ENCODE data around the gene ZWILCH.

- TF ChIP-seq CTCF (IDR thresholded peaks at IDR 0.05) (no peak), POLR2A (IDR thresholded peaks at IDR 0.05) (peak; percentile 64 to 93)
Measured at GRCh38 chr15:66504563-66505429, at the start of gene ZWILCH, which contains the start of gene RPL4.
